Fibroblast of peridontal ligament (primary cell): ENCODE measurements around the gene RNF151.
"Not testable (repeated sequence)": the region's sequence is repeated elsewhere in the genome, so short reads cannot be mapped to it uniquely, and the experiment has no call there.

Source experiments
- DNase-seq: peaks from one replicate; pipeline ENCODE4 v3.0.0-alpha.2; 2010; ENCODE audit errors: extremely low read depth

The RNF151 gene

DNA sequence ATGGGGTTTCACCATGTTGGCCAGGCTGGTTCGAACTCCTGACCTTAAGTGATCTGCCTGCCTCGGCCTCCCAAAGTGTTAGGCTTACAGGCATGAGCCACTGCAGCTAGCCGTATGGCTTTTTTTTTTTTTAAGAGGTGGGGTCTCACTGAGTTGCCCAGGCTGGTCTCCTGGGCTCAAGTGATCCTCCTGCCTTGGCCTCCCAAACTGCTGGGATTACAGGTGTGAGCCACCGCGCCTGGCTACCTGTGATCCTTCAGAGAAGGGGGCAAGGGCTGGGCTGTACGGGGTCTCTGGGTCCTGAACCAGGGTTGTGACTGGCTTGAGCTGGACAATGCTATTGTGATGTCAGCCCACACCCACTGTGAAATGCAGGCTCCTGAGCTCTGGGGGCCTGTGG, at the start of gene RNF151:
Gene RNF151 (plus strand): TSS at position 397 of the 400 bp plus-strand sequence. CDS start 26 bp downstream, outside the sequence.
- no peak for DNase-seq

GRCh38 chr16:1917056-1917664, 49.5 kb upstream of the RNF151 start:
- DNase-seq: no peak

- no peak for DNase-seq
These were observed 48.8 kb upstream of the RNF151 start for GRCh38 chr16:1917665-1918350.

- DNase-seq: no peak
These were observed 48.0 kb upstream of the RNF151 start, which contains the start of gene HS3ST6 for GRCh38 chr16:1918351-1919326. HS3ST6 (minus strand) TSS chr16:1918415; CDS start chr16:1918323, 92 bp downstream.

DNA sequence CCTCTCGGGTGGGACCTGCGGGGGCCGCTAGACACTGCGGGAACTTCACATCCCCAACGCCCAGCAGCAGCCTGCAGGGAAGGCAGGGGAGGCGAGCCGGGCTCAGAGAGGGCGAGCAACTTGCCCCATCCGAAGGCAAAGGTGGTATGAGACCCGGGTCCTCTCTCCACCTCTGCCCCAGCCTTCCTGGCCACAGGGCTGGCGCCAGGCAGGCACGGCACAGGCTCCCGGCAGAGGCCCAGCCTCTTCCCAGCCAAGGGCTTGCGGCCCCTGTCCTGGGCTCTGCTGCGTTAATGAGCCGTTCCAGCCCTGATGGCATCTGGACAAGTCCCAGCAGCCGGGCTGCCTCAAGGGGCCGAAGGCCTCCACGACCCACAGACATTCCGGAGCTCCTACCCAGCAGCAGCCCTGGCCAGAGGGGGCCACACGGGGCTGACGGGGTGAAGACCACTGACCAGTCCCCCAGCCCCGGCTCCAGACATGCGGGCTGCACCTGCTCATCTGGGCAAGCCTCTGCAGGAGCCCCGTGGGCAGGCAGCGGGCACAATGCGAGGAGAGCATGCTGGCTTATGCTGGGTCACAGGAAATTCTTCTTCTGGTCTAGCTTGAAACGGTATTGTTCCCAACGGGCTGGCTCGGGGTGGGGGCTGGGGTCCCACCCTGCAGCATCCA, 47.2 kb upstream of the RNF151 start:
- DNase-seq: no peak

DNA sequence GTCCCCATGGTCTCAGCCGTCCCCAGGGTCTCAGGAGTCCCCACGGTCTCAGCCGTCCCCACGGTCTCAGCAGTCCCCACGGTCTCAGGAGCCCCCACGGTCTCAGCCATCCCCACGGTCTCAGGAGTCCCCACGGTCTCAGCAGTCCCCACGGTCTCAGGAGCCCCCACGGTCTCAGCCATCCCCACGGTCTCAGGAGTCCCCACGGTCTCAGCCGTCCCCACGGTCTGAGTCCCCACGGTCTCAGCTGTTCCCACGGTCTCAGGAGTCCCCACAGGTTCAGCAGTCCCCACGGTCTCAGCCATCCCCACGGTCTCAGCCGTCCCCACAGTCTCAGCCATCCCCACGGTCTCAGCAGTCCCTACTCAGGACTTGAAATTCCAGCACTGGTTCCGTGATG, 46.5 kb upstream of the RNF151 start:
- DNase-seq: not testable (repeated sequence)

GRCh38 chr16:1920727-1921171, 45.9 kb upstream of the RNF151 start:
- DNase-seq: no peak

GRCh38 chr16:1922357-1922756, 44.3 kb upstream of the RNF151 start:
- no peak for DNase-seq

GRCh38 chr16:1923299-1924034, 43.2 kb upstream of the RNF151 start:
- DNase-seq: peak; percentile 13

DNA sequence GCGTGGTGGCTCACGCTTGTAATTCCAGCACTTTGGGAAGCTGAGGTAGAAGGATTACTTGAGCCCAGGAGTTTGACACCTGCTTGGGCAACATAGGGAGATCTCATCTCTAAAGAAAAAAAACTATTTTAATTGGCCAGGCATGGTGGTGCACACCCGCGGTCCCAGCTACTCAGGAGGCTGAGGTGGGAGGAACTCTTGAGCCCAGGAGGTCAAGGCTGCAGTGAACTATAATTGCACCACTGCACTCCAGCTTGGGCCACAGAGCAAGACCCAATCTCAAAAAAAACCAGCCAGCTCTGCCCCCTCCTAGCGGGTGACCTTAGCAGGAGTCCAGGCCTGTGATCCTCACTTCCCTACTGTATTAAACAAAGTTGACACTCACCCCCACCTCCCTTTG, 42.6 kb upstream of the RNF151 start:
- DNase-seq: no peak

DNA sequence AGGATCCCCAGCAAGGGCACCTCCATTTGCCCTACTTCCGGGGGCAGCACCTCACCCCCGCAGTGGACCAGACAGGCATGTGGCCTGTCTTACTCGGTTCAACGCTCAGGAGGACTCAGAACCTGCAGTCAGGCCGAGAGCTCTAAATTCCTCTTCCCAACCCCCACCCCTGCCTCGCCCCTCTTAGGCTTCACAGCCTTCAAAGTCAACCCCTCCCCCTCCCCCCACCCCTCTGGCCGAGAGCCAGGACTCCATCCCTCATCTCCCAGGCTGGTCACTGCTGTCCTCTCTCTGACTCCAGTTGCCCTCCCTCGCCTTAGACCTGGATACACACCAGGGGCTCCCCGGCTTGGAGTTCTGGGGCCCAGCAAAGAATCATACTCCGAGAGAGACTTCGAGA, 40.4 kb upstream of the RNF151 start:
- no peak for DNase-seq

- peak; percentile 16 for DNase-seq
These were observed 37.6 kb upstream of the RNF151 start for GRCh38 chr16:1929105-1929504.

DNA sequence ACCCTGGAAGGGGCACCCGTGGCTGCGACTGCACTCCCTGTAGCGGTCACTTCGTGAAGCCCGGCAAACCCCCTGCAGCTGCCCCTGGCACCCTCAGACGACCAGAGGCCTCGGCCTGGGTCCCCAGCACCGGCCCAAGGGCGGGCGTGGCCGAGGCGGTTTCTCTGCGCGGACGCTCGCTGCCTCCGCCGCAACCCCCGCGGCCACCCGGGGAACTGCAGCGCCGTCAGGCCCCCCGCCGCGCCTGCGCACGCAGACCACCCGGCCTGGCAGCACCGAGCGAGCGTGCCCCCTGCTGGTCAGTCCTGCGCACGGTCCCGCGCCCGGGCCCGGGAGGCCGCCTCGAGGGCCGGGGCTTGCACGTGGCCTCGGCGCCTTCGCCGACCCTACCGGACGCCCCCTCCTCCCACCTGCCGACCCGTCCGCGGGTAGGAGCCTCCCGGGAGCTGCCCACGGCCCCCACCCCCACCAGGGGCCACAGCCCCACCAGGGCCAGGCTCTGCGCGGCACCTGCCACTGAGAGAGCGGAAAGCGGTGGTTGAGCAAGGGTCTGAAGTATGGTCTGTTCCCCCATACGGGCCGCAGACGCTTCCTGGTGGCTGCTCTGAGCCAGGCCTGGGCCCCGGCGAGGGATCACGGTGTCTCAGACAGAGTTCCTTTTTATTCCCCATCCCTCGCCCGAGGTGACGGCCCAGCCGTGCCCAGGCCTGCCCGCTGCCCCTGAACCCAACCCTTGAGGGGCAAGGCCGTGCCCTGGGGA, 36.9 kb upstream of the RNF151 start:
- peak; percentile 67 for DNase-seq

- no peak for DNase-seq
These were observed 36.3 kb upstream of the RNF151 start for GRCh38 chr16:1930338-1930720.

GRCh38 chr16:1932050-1933028, 34.3 kb upstream of the RNF151 start:
- DNase-seq: no peak

GRCh38 chr16:1933097-1933661, 33.5 kb upstream of the RNF151 start:
- DNase-seq: no peak

DNA sequence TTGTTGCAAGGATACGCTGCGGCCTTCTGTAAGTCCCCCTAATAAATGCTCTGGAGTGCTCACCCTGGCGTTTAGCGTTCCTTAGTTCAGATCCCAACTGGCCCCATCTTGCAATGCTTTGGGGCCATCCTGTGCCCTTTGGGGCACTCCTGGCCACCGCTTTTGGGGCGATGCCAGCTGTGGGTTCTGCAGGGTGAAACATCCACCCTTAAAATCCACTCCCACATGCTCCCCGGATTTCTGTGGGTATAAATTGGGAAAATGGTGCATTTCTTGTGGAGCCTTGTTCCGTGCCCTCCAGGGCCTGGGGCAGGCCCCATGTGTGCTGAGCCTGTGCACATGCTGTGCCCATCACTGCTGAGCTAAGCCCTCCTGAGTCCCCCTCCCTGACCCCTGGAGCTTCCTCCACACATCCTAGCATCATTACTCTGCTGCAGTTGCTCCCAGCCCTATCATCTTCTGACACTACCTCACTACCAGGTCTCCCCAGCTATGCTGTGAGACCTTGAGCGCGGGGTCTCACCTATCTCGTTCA, 29.6 kb upstream of the RNF151 start:
- no peak for DNase-seq

GRCh38 chr16:1938316-1938715, 28.3 kb upstream of the RNF151 start:
- no peak for DNase-seq
